ENCODE results near the gene PLXND1.
"Not testable (repeated sequence)": the region's sequence is repeated elsewhere in the genome, so short reads cannot be mapped to it uniquely, and the experiment has no call there.

Gene PLXND1

GRCh38 chr3:129556890-129557547, 49.5 kb downstream of the PLXND1 start:
- Mint-ChIP-seq H3K9me3 (no peaks in the 10 kb centered on the region), H3K36me3 (ENCODE audit: low read depth) (no peaks in the 10 kb centered on the region), H3K4me3 (no peak overlapping the region), H3K27ac (no peak overlapping the region), H3K27me3 (peaks cover 4% of the 10 kb centered on the region), H3K4me1 (peaks cover 15% of the 10 kb centered on the region)
- no peak for DNase-seq
- no peak for ATAC-seq

GRCh38 chr3:129556358-129556695, 50.1 kb downstream of the PLXND1 start:
- Mint-ChIP-seq H3K27me3 (peaks cover 4% of the 10 kb centered on the region), H3K9me3 (no peaks in the 10 kb centered on the region), H3K27ac (no peak overlapping the region), H3K4me3 (no peak overlapping the region), H3K36me3 (ENCODE audit: low read depth) (no peaks in the 10 kb centered on the region), H3K4me1 (peaks cover 15% of the 10 kb centered on the region)
- no peak for DNase-seq
- no peak for ATAC-seq

GRCh38 chr3:129555616-129556357, 50.7 kb downstream of the PLXND1 start:
- Mint-ChIP-seq H3K36me3 (ENCODE audit: low read depth) (no peaks in the 10 kb centered on the region), H3K4me3 (no peak overlapping the region), H3K9me3 (no peaks in the 10 kb centered on the region), H3K4me1 (peaks cover 15% of the 10 kb centered on the region), H3K27ac (no peak overlapping the region), H3K27me3 (peaks cover 4% of the 10 kb centered on the region)
- no peak for ATAC-seq
- no peak for DNase-seq

GRCh38 chr3:129555153-129555550, 51.3 kb downstream of the PLXND1 start:
- ATAC-seq: no peak
- no peaks in the 10 kb centered on the region for H3K36me3 Mint-ChIP-seq (ENCODE audit: low read depth)
- DNase-seq: no peak
- peaks cover 4% of the 10 kb centered on the region for H3K27me3 Mint-ChIP-seq
- no peak overlapping the region for H3K27ac Mint-ChIP-seq
- no peaks in the 10 kb centered on the region for H3K9me3 Mint-ChIP-seq
- H3K4me3 Mint-ChIP-seq: no peak overlapping the region
- H3K4me1 Mint-ChIP-seq: peaks cover 12% of the 10 kb centered on the region

GRCh38 chr3:129554356-129555152, 51.9 kb downstream of the PLXND1 start:
- peaks cover 4% of the 10 kb centered on the region for H3K27me3 Mint-ChIP-seq
- no peak overlapping the region for H3K27ac Mint-ChIP-seq
- no peaks in the 10 kb centered on the region for H3K9me3 Mint-ChIP-seq
- no peak overlapping the region for H3K4me3 Mint-ChIP-seq
- ATAC-seq: no peak
- H3K4me1 Mint-ChIP-seq: peaks cover 12% of the 10 kb centered on the region
- no peaks in the 10 kb centered on the region for H3K36me3 Mint-ChIP-seq (ENCODE audit: low read depth)
- DNase-seq: no peak

GRCh38 chr3:129553719-129554118, 52.8 kb downstream of the PLXND1 start:
- Mint-ChIP-seq H3K9me3 (no peaks in the 10 kb centered on the region), H3K4me1 (peaks cover 12% of the 10 kb centered on the region), H3K27ac (no peak overlapping the region), H3K36me3 (ENCODE audit: low read depth) (no peaks in the 10 kb centered on the region), H3K27me3 (peaks cover 4% of the 10 kb centered on the region), H3K4me3 (no peak overlapping the region)
- ATAC-seq (no peak), DNase-seq (peak; percentile 20)

GRCh38 chr3:129553171-129553570, 53.3 kb downstream of the PLXND1 start:
- no peak for DNase-seq
- no peak overlapping the region for H3K4me3 Mint-ChIP-seq
- peaks cover 4% of the 10 kb centered on the region for H3K27me3 Mint-ChIP-seq
- peaks cover 9% of the 10 kb centered on the region for H3K4me1 Mint-ChIP-seq
- H3K36me3 Mint-ChIP-seq (ENCODE audit: low read depth): no peaks in the 10 kb centered on the region
- H3K9me3 Mint-ChIP-seq: no peaks in the 10 kb centered on the region
- no peak for ATAC-seq
- no peak overlapping the region for H3K27ac Mint-ChIP-seq

- DNase-seq: no peak
- peaks cover 4% of the 10 kb centered on the region for H3K27me3 Mint-ChIP-seq
- no peaks in the 10 kb centered on the region for H3K36me3 Mint-ChIP-seq (ENCODE audit: low read depth)
- ATAC-seq: no peak
- H3K27ac Mint-ChIP-seq: no peak overlapping the region
- H3K4me3 Mint-ChIP-seq: no peak overlapping the region
- peaks cover 5% of the 10 kb centered on the region for H3K4me1 Mint-ChIP-seq
- H3K9me3 Mint-ChIP-seq: no peaks in the 10 kb centered on the region
These were observed 54.0 kb downstream of the PLXND1 start for GRCh38 chr3:129552287-129553050.

GRCh38 chr3:129549805-129550204, 56.7 kb downstream of the PLXND1 start:
- Mint-ChIP-seq H3K4me3 (no peak overlapping the region), H3K4me1 (peaks cover 5% of the 10 kb centered on the region), H3K27ac (no peak overlapping the region), H3K9me3 (no peaks in the 10 kb centered on the region), H3K27me3 (peaks cover 3% of the 10 kb centered on the region), H3K36me3 (ENCODE audit: low read depth) (no peaks in the 10 kb centered on the region)
- ATAC-seq (no peak), DNase-seq (no peak)

- DNase-seq (no peak), ATAC-seq (no peak)
- Mint-ChIP-seq H3K27ac (no peak overlapping the region), H3K4me3 (no peak overlapping the region), H3K4me1 (peaks cover 4% of the 10 kb centered on the region), H3K36me3 (ENCODE audit: low read depth) (no peaks in the 10 kb centered on the region), H3K27me3 (no peaks in the 10 kb centered on the region), H3K9me3 (no peaks in the 10 kb centered on the region)
These were observed 57.3 kb downstream of the PLXND1 start for GRCh38 chr3:129549006-129549800.

GRCh38 chr3:129548104-129548965, 58.1 kb downstream of the PLXND1 start:
- Mint-ChIP-seq H3K9me3 (no peaks in the 10 kb centered on the region), H3K27ac (no peak overlapping the region), H3K4me3 (no peak overlapping the region)

GRCh38 chr3:129547241-129547640, 59.2 kb downstream of the PLXND1 start:
- Mint-ChIP-seq H3K4me3 (no peak overlapping the region), H3K27me3 (no peaks in the 10 kb centered on the region), H3K4me1 (no peaks in the 10 kb centered on the region), H3K36me3 (ENCODE audit: low read depth) (no peaks in the 10 kb centered on the region), H3K27ac (no peak overlapping the region), H3K9me3 (no peaks in the 10 kb centered on the region)
- ATAC-seq (no peak), DNase-seq (no peak)

More at GRCh38 chr3:129548104-129548965, 58.1 kb downstream of the PLXND1 start:
- DNase-seq (no peak), ATAC-seq (no peak)
- H3K27me3 Mint-ChIP-seq: no peaks in the 10 kb centered on the region
- H3K4me1 Mint-ChIP-seq: no peaks in the 10 kb centered on the region
- H3K36me3 Mint-ChIP-seq (ENCODE audit: low read depth): no peaks in the 10 kb centered on the region

GRCh38 chr3:129545951-129546350, 60.5 kb downstream of the PLXND1 start:
- not testable (repeated sequence) for H3K4me1 Mint-ChIP-seq; DNase-seq; H3K4me3 Mint-ChIP-seq; H3K27me3 Mint-ChIP-seq; H3K9me3 Mint-ChIP-seq; H3K36me3 Mint-ChIP-seq (ENCODE audit: low read depth); H3K27ac Mint-ChIP-seq; ATAC-seq

All from activated naive CD8-positive, alpha-beta T cell treated with anti-CD3 and anti-CD28 coated beads, Interleukin-2, amount 50 U/mL, for 24 hours (primary cell).